ENCODE measurements around the gene WFIKKN1.

Gene WFIKKN1

GRCh38 chr16:648781-649589 is 18.2 kb downstream of the WFIKKN1 start, which contains the start of gene WDR90:
WDR90 (plus strand) TSS chr16:649365; CDS start chr16:649417, 52 bp downstream.
- no peak for TF ChIP-seq BHLHE40 (IDR thresholded peaks at IDR 0.05; ENCODE audit: borderline replicate concordance)
- no peak for TF ChIP-seq PKNOX1 (IDR thresholded peaks at IDR 0.05)
- TF ChIP-seq L3MBTL2 (conservative IDR thresholded peaks at IDR 0.05) = peak; percentile 87
- TF ChIP-seq FOXM1 (IDR thresholded peaks at IDR 0.05; ENCODE audit: borderline replicate concordance) = no peak
- DNase-seq (ENCODE audit: extremely low spot score) = peak; percentile 92
- ChIA-PET CTCF (interaction anchor here (1.0 to 1.7 kb wide), 2 partner anchors 27 to 59 kb away, joined by 3 to 4 read pairs; no protein-coding TSS in a partner anchor), POLR2A (interaction anchor here (0.8 to 2.5 kb wide), 14 partner anchors 11 to 139 kb away, joined by 3 to 21 read pairs (median 4); partner anchors contain the start of genes CHTF18, METTL26, RHOT2 and RPUSD1)

GRCh38 chr16:649631-650030 is 18.8 kb downstream of the WFIKKN1 start:
- TF ChIP-seq HDGF (IDR thresholded peaks at IDR 0.05; ENCODE audit: borderline replicate concordance) (no peak), ELF4 (IDR thresholded peaks at IDR 0.05) (no peak), FOXK2 (IDR thresholded peaks at IDR 0.05) (no peak), PKNOX1 (IDR thresholded peaks at IDR 0.05) (no peak), ZNF384 (IDR thresholded peaks at IDR 0.05) (no peak), CTBP1 (IDR thresholded peaks at IDR 0.05; ENCODE audit: borderline replicate concordance) (no peak), BHLHE40 (IDR thresholded peaks at IDR 0.05; ENCODE audit: borderline replicate concordance) (no peak), FOXA1 (IDR thresholded peaks at IDR 0.05) (no peak), LEF1 (IDR thresholded peaks at IDR 0.05; ENCODE audit: borderline replicate concordance) (no peak), FOXM1 (IDR thresholded peaks at IDR 0.05; ENCODE audit: borderline replicate concordance) (no peak)
- no peak for DNase-seq (ENCODE audit: extremely low spot score)
- CTCF ChIA-PET = interaction anchor here (1.0 kb wide), 1 partner anchor 59 kb away, joined by 3 read pairs; no protein-coding TSS in a partner anchor

GRCh38 chr16:651844-652243 is 21.1 kb downstream of the WFIKKN1 start:
- CTCF ChIA-PET = no interaction called here

More at GRCh38 chr16:649631-650030, 18.8 kb downstream of the WFIKKN1 start:
- POLR2A ChIA-PET = interaction anchor here (0.8 to 2.5 kb wide), 11 partner anchors 11 to 139 kb away, joined by 3 to 12 read pairs (median 3); partner anchors contain the start of genes CHTF18, METTL26, RHOT2 and RPUSD1

GRCh38 chr16:652454-653305 is 21.9 kb downstream of the WFIKKN1 start:
- no peak for TF ChIP-seq ZNF384 (IDR thresholded peaks at IDR 0.05)
- TF ChIP-seq SUZ12 (IDR thresholded peaks at IDR 0.05) = no peak
- no peak for TF ChIP-seq FOXA1 (IDR thresholded peaks at IDR 0.05)
- no peak for TF ChIP-seq FOXM1 (IDR thresholded peaks at IDR 0.05; ENCODE audit: borderline replicate concordance)
- no peak for TF ChIP-seq TARDBP (IDR thresholded peaks at IDR 0.05)
- no peak for TF ChIP-seq ARNT (IDR thresholded peaks at IDR 0.05)
- TF ChIP-seq PKNOX1 (IDR thresholded peaks at IDR 0.05) = no peak
- TF ChIP-seq NFRKB (IDR thresholded peaks at IDR 0.05) = no peak
- TF ChIP-seq LEF1 (IDR thresholded peaks at IDR 0.05; ENCODE audit: borderline replicate concordance) = no peak
- no peak for TF ChIP-seq FOXK2 (IDR thresholded peaks at IDR 0.05)
- TF ChIP-seq HDGF (IDR thresholded peaks at IDR 0.05; ENCODE audit: borderline replicate concordance) = no peak
- TF ChIP-seq L3MBTL2 (conservative IDR thresholded peaks at IDR 0.05) = no peak
- TF ChIP-seq CTBP1 (IDR thresholded peaks at IDR 0.05; ENCODE audit: borderline replicate concordance) = no peak
- TF ChIP-seq BHLHE40 (IDR thresholded peaks at IDR 0.05; ENCODE audit: borderline replicate concordance) = no peak
- TF ChIP-seq SP1 (IDR thresholded peaks at IDR 0.05) = no peak
- ChIA-PET POLR2A (interaction anchor here (0.6 to 1.1 kb wide), 3 partner anchors 10 to 20 kb away, joined by 3 read pairs; partner anchors contain the start of gene METTL26), CTCF (interaction anchor here (0.9 kb wide), 1 partner anchor 15 kb away, joined by 3 read pairs; no protein-coding TSS in a partner anchor)
- no peak for DNase-seq (ENCODE audit: extremely low spot score)

More at GRCh38 chr16:651844-652243, 21.1 kb downstream of the WFIKKN1 start:
- POLR2A ChIA-PET = interaction anchor here (0.6 to 1.1 kb wide), 3 partner anchors 9 to 21 kb away, joined by 3 read pairs; partner anchors contain the start of gene METTL26
- no peak for TF ChIP-seq TARDBP (IDR thresholded peaks at IDR 0.05)
- no peak for TF ChIP-seq ZNF384 (IDR thresholded peaks at IDR 0.05)
- TF ChIP-seq NFRKB (IDR thresholded peaks at IDR 0.05) = no peak
- TF ChIP-seq HDGF (IDR thresholded peaks at IDR 0.05; ENCODE audit: borderline replicate concordance) = no peak
- TF ChIP-seq PKNOX1 (IDR thresholded peaks at IDR 0.05) = no peak
- no peak for TF ChIP-seq SUZ12 (IDR thresholded peaks at IDR 0.05)
- no peak for TF ChIP-seq SP1 (IDR thresholded peaks at IDR 0.05)
- no peak for TF ChIP-seq FOXM1 (IDR thresholded peaks at IDR 0.05; ENCODE audit: borderline replicate concordance)
- TF ChIP-seq ARNT (IDR thresholded peaks at IDR 0.05) = no peak
- no peak for TF ChIP-seq FOXA1 (IDR thresholded peaks at IDR 0.05)
- DNase-seq (ENCODE audit: extremely low spot score) = no peak

GRCh38 chr16:654034-654433 is 23.2 kb downstream of the WFIKKN1 start:
- CTCF ChIA-PET = no interaction called here
- TF ChIP-seq PKNOX1 (IDR thresholded peaks at IDR 0.05) = no peak
- no peak for TF ChIP-seq FOXK2 (IDR thresholded peaks at IDR 0.05)
- no peak for TF ChIP-seq TARDBP (IDR thresholded peaks at IDR 0.05)
- no peak for TF ChIP-seq ELF4 (IDR thresholded peaks at IDR 0.05)
- TF ChIP-seq LEF1 (IDR thresholded peaks at IDR 0.05; ENCODE audit: borderline replicate concordance) = no peak
- no peak for TF ChIP-seq CTBP1 (IDR thresholded peaks at IDR 0.05; ENCODE audit: borderline replicate concordance)
- TF ChIP-seq NFRKB (IDR thresholded peaks at IDR 0.05) = no peak
- no peak for TF ChIP-seq BHLHE40 (IDR thresholded peaks at IDR 0.05; ENCODE audit: borderline replicate concordance)
- TF ChIP-seq FOXM1 (IDR thresholded peaks at IDR 0.05; ENCODE audit: borderline replicate concordance) = no peak
- no peak for TF ChIP-seq SP1 (IDR thresholded peaks at IDR 0.05)
- TF ChIP-seq ZNF384 (IDR thresholded peaks at IDR 0.05) = no peak
- TF ChIP-seq SUZ12 (IDR thresholded peaks at IDR 0.05) = no peak
- no peak for TF ChIP-seq FOXA1 (IDR thresholded peaks at IDR 0.05)
- TF ChIP-seq HDGF (IDR thresholded peaks at IDR 0.05; ENCODE audit: borderline replicate concordance) = no peak
- no peak for TF ChIP-seq ARNT (IDR thresholded peaks at IDR 0.05)
- TF ChIP-seq L3MBTL2 (conservative IDR thresholded peaks at IDR 0.05) = no peak
- POLR2A ChIA-PET = no interaction called here
- DNase-seq (ENCODE audit: extremely low spot score) = no peak
